ENCODE measurements around the gene SUPT3H. TPM values are rescaled to one million over a fixed set of nuclear protein-coding genes. Genes with fewer than 3 reads are reported as not detected.
A peak's percentile ranks its signal among the peaks of the same experiment; 100 is the strongest.

SUPT3H gene
- total RNA-seq, 1 donor from 2014 or later: 14.8 TPM

- H3K9me3 Mint-ChIP-seq: peaks cover 5% of the 10 kb centered on the region
- no peak for DNase-seq (ENCODE audit: low spot score)
- H3K27ac Mint-ChIP-seq: no peak overlapping the region
- peaks cover 11% of the 10 kb centered on the region for H3K4me1 Mint-ChIP-seq (ENCODE audit: low read depth)
- no peak overlapping the region for H3K4me3 Mint-ChIP-seq (ENCODE audit: low read depth)
- intact Hi-C loops (cut with micrococcal nuclease): no loop called here
- no peaks in the 10 kb centered on the region for H3K27me3 Mint-ChIP-seq (ENCODE audit: low read depth)
- H3K36me3 Mint-ChIP-seq (ENCODE audit: low read depth): no peaks in the 10 kb centered on the region
These were observed 587.9 kb downstream of the SUPT3H start for GRCh38 chr6:44789806-44790205.

GRCh38 chr6:44789061-44789460 lies 588.7 kb downstream of the SUPT3H start:
- no peak for DNase-seq (ENCODE audit: low spot score)
- no peaks in the 10 kb centered on the region for H3K27me3 Mint-ChIP-seq (ENCODE audit: low read depth)
- peaks cover 9% of the 10 kb centered on the region for H3K9me3 Mint-ChIP-seq
- H3K27ac Mint-ChIP-seq: no peak overlapping the region
- peaks cover 11% of the 10 kb centered on the region for H3K4me1 Mint-ChIP-seq (ENCODE audit: low read depth)
- no peaks in the 10 kb centered on the region for H3K36me3 Mint-ChIP-seq (ENCODE audit: low read depth)
- intact Hi-C loops (cut with micrococcal nuclease): no loop called here
- no peak overlapping the region for H3K4me3 Mint-ChIP-seq (ENCODE audit: low read depth)

- Mint-ChIP-seq H3K4me3 (ENCODE audit: low read depth) (no peak overlapping the region), H3K4me1 (ENCODE audit: low read depth) (peaks cover 12% of the 10 kb centered on the region)
- intact Hi-C loops (cut with micrococcal nuclease): no loop called here
These were observed 589.2 kb downstream of the SUPT3H start for GRCh38 chr6:44788387-44788981.

GRCh38 chr6:44787254-44787834 lies 590.4 kb downstream of the SUPT3H start:
- peaks cover 17% of the 10 kb centered on the region for H3K9me3 Mint-ChIP-seq
- H3K36me3 Mint-ChIP-seq (ENCODE audit: low read depth): peaks cover 3% of the 10 kb centered on the region
- H3K4me3 Mint-ChIP-seq (ENCODE audit: low read depth): peak overlapping the region; percentile 15
- no peak for DNase-seq (ENCODE audit: low spot score)
- intact Hi-C loops (cut with micrococcal nuclease): loop anchor here (2.0 kb wide), 1 partner anchor 329 kb away; no protein-coding TSS in a partner anchor
- H3K27ac Mint-ChIP-seq: peak overlapping the region; percentile 48
- peaks cover 13% of the 10 kb centered on the region for H3K4me1 Mint-ChIP-seq (ENCODE audit: low read depth)
- H3K27me3 Mint-ChIP-seq (ENCODE audit: low read depth): no peaks in the 10 kb centered on the region

More at GRCh38 chr6:44788387-44788981, 589.2 kb downstream of the SUPT3H start:
- Mint-ChIP-seq H3K9me3 (peaks cover 15% of the 10 kb centered on the region), H3K36me3 (ENCODE audit: low read depth) (peaks cover 3% of the 10 kb centered on the region), H3K27me3 (ENCODE audit: low read depth) (no peaks in the 10 kb centered on the region), H3K27ac (no peak overlapping the region)
- DNase-seq (ENCODE audit: low spot score): no peak

- no peak for DNase-seq (ENCODE audit: low spot score)
- H3K4me1 Mint-ChIP-seq (ENCODE audit: low read depth): peaks cover 13% of the 10 kb centered on the region
- H3K9me3 Mint-ChIP-seq: peaks cover 17% of the 10 kb centered on the region
- peaks cover 3% of the 10 kb centered on the region for H3K36me3 Mint-ChIP-seq (ENCODE audit: low read depth)
- no peak overlapping the region for H3K4me3 Mint-ChIP-seq (ENCODE audit: low read depth)
- intact Hi-C loops (cut with micrococcal nuclease): no loop called here
- H3K27ac Mint-ChIP-seq: no peak overlapping the region
- H3K27me3 Mint-ChIP-seq (ENCODE audit: low read depth): no peaks in the 10 kb centered on the region
These were observed 592.6 kb downstream of the SUPT3H start for GRCh38 chr6:44785130-44785529.

GRCh38 chr6:44784195-44784594 lies 593.5 kb downstream of the SUPT3H start:
- Mint-ChIP-seq H3K27ac (no peak overlapping the region), H3K27me3 (ENCODE audit: low read depth) (no peaks in the 10 kb centered on the region)
- intact Hi-C loops (cut with micrococcal nuclease): no loop called here

GRCh38 chr6:44782892-44783291 lies 594.8 kb downstream of the SUPT3H start:
- no peak for DNase-seq (ENCODE audit: low spot score)
- Mint-ChIP-seq H3K9me3 (peaks cover 17% of the 10 kb centered on the region), H3K4me3 (ENCODE audit: low read depth) (no peak overlapping the region), H3K4me1 (ENCODE audit: low read depth) (peaks cover 9% of the 10 kb centered on the region), H3K27me3 (ENCODE audit: low read depth) (no peaks in the 10 kb centered on the region), H3K36me3 (ENCODE audit: low read depth) (peaks cover 3% of the 10 kb centered on the region), H3K27ac (no peak overlapping the region)
- intact Hi-C loops (cut with micrococcal nuclease): no loop called here

More at GRCh38 chr6:44784195-44784594, 593.5 kb downstream of the SUPT3H start:
- H3K36me3 Mint-ChIP-seq (ENCODE audit: low read depth): peaks cover 3% of the 10 kb centered on the region
- no peak overlapping the region for H3K4me3 Mint-ChIP-seq (ENCODE audit: low read depth)
- H3K9me3 Mint-ChIP-seq: peaks cover 17% of the 10 kb centered on the region
- peaks cover 13% of the 10 kb centered on the region for H3K4me1 Mint-ChIP-seq (ENCODE audit: low read depth)
- no peak for DNase-seq (ENCODE audit: low spot score)

GRCh38 chr6:44781912-44782597 lies 595.7 kb downstream of the SUPT3H start:
- Mint-ChIP-seq H3K4me3 (ENCODE audit: low read depth) (no peak overlapping the region), H3K9me3 (peaks cover 17% of the 10 kb centered on the region), H3K4me1 (ENCODE audit: low read depth) (peaks cover 2% of the 10 kb centered on the region), H3K27me3 (ENCODE audit: low read depth) (no peaks in the 10 kb centered on the region), H3K36me3 (ENCODE audit: low read depth) (peaks cover 3% of the 10 kb centered on the region), H3K27ac (no peak overlapping the region)
- no peak for DNase-seq (ENCODE audit: low spot score)
- intact Hi-C loops (cut with micrococcal nuclease): no loop called here

GRCh38 chr6:44780161-44780560 lies 597.6 kb downstream of the SUPT3H start:
- intact Hi-C loops (cut with micrococcal nuclease): no loop called here
- no peak overlapping the region for H3K27ac Mint-ChIP-seq
- H3K27me3 Mint-ChIP-seq (ENCODE audit: low read depth): no peaks in the 10 kb centered on the region
- no peak for DNase-seq (ENCODE audit: low spot score)
- peaks cover 3% of the 10 kb centered on the region for H3K36me3 Mint-ChIP-seq (ENCODE audit: low read depth)
- peaks cover 12% of the 10 kb centered on the region for H3K9me3 Mint-ChIP-seq
- H3K4me1 Mint-ChIP-seq (ENCODE audit: low read depth): peaks cover 2% of the 10 kb centered on the region
- H3K4me3 Mint-ChIP-seq (ENCODE audit: low read depth): no peak overlapping the region

- Mint-ChIP-seq H3K36me3 (ENCODE audit: low read depth) (peaks cover 3% of the 10 kb centered on the region), H3K9me3 (peaks cover 8% of the 10 kb centered on the region), H3K4me1 (ENCODE audit: low read depth) (peaks cover 2% of the 10 kb centered on the region), H3K27ac (no peak overlapping the region), H3K4me3 (ENCODE audit: low read depth) (no peak overlapping the region), H3K27me3 (ENCODE audit: low read depth) (no peaks in the 10 kb centered on the region)
- no peak for DNase-seq (ENCODE audit: low spot score)
- intact Hi-C loops (cut with micrococcal nuclease): no loop called here
These were observed 598.5 kb downstream of the SUPT3H start for GRCh38 chr6:44779130-44779826.
